K562 (cell line): ENCODE measurements around the gene VPS9D1. TPM values are rescaled to one million over a fixed set of nuclear protein-coding genes. Genes with fewer than 3 reads are reported as not detected.

Experiments used
- ATAC-seq: fragments of 200-7000 bp; cut with Tn5 transposase; 3 replicates; pipeline ENCODE4 v1.9.1; 2020; ENCODE audit warnings: moderate library complexity
- BruUV-seq: library from RNA; stranded (reverse); fragments of 400-500 nt; replicated peaks from 2 replicates; lab custom pipeline; 2021; lab: Mats Ljungman, UMichigan
- CTCF ChIA-PET: fragments of 300-600 bp; formaldehyde crosslinking; extraction: SDS; loops from one replicate; lab custom pipeline; 2021; ENCODE audit warnings: low intra/inter-chr PET ratio; lab: Yijun Ruan, JAX
- POLR2A ChIA-PET: fragments of 300-600, 350-650 bp; sonication (Branson Sonifier 250); formaldehyde crosslinking; extraction: SDS; loops from one replicate; lab custom pipeline; 2021; ENCODE audit warnings: antibody characterized with exemption, inconsistent platforms; lab: Yijun Ruan, JAX
- DNase-seq, 4 experiments: peaks; one replicate each; pipeline versions ENCODE4 v3.0.0 to v3.0.0-alpha.2; 2011 to 2018; ENCODE audit warnings: low spot score in 3 of 4, mixed read lengths in 3 of 4; ENCODE audit errors: extremely low read depth in 1 of 4
- FAIRE-seq: peaks from 2 replicates; lab custom pipeline; 2011; peaks lifted over from hg19 to GRCh38; lab: Jason Lieb, UNC
- H2AFZ ChIP-seq: 2 replicates; pipeline ENCODE4 v1.6.0; 2011; ENCODE audit warnings: low read depth, low read length, control low read depth, inconsistent platforms
- H3K27ac ChIP-seq: fragments of 200-600 bp; 3 replicates; pipeline ENCODE4 v1.8.0; 2011; ENCODE audit warnings: low read depth, mild to moderate bottlenecking, control low read depth, inconsistent platforms, low read length, moderate library complexity, mixed read lengths; ENCODE audit errors: extremely low read depth
- H3K27me3 ChIP-seq, 2 experiments: fragments of 300-600 bp in 1 of 2; 2 replicates in 1 of 2; 3 replicates in 1 of 2; pipeline versions ENCODE4 v1.6.0 to v1.8.0; 2011; ENCODE audit warnings: inconsistent platforms in 2 of 2, low read length in 2 of 2, mild to moderate bottlenecking in 1 of 2, mixed read lengths in 1 of 2, moderate library complexity in 1 of 2; ENCODE audit not compliant: control insufficient read depth in 2 of 2, insufficient read depth in 2 of 2
- H3K36me3 ChIP-seq: fragments of 300-600 bp; 3 replicates; pipeline ENCODE4 v1.8.0; 2011; ENCODE audit warnings: mild to moderate bottlenecking, low read length, inconsistent platforms; ENCODE audit not compliant: control insufficient read depth, insufficient read depth
- H3K4me1 ChIP-seq, 2 experiments: fragments of 200-600 bp in 1 of 2; replicated peaks in 1 of 2; 2 replicates in 1 of 2; 3 replicates in 1 of 2; pipeline versions ENCODE4 v1.5.1 to v1.8.0; 2011; ENCODE audit warnings: inconsistent platforms in 2 of 2, low read length in 2 of 2, mild to moderate bottlenecking in 1 of 2, mixed read lengths in 1 of 2, moderate library complexity in 1 of 2; ENCODE audit not compliant: control insufficient read depth in 2 of 2, insufficient read depth in 2 of 2
- H3K4me2 ChIP-seq: 2 replicates; pipeline ENCODE4 v1.6.1; 2011; ENCODE audit warnings: low read length, control low read depth, inconsistent platforms, mixed read lengths; ENCODE audit not compliant: insufficient read depth
- H3K4me3 ChIP-seq: fragments of 200-600 bp; sonication (generic), shearing (Covaris generic); 2 replicates; pipeline ENCODE4 v1.5.1; 2016; ENCODE audit warnings: control low read depth, inconsistent platforms
- H3K79me2 ChIP-seq: fragments of 200-600 bp; 3 replicates; pipeline ENCODE4 v1.8.0; 2011; ENCODE audit warnings: low read length, inconsistent platforms; ENCODE audit not compliant: control insufficient read depth, insufficient read depth
- H3K9ac ChIP-seq, 2 experiments: 2 replicates each; pipeline versions ENCODE4 v1.6.0 to v1.6.1; 2011; ENCODE audit warnings: low read depth in 2 of 2, low read length in 2 of 2, control low read depth in 1 of 2, inconsistent platforms in 1 of 2, mild to moderate bottlenecking in 1 of 2, mixed read lengths in 1 of 2; ENCODE audit not compliant: insufficient read depth in 1 of 2
- H3K9me1 ChIP-seq: one replicate; pipeline ENCODE4 v1.6.0; 2011; ENCODE audit warnings: inconsistent platforms, mild to moderate bottlenecking, low read length, moderate library complexity; ENCODE audit not compliant: control insufficient read depth, insufficient read depth
- H3K9me3 ChIP-seq: replicated peaks from 2 replicates; pipeline ENCODE4 v1.5.1; 2011; ENCODE audit warnings: low read depth, low read length, inconsistent platforms; ENCODE audit not compliant: control insufficient read depth, insufficient read depth
- H4K20me1 ChIP-seq: replicated peaks from 2 replicates; pipeline ENCODE4 v1.6.1; 2011; ENCODE audit warnings: low read length, inconsistent platforms, mixed read lengths; ENCODE audit not compliant: control insufficient read depth, insufficient read depth
- BRF1 ChIP-seq: IDR thresholded peaks from 3 replicates; pipeline ENCODE4 v1.6.1; 2011; ENCODE audit warnings: borderline replicate concordance, mild to moderate bottlenecking; ENCODE audit not compliant: insufficient read length; ENCODE audit errors: extremely low read depth
- DIDO1 ChIP-seq: fragments of 450-650 bp; IDR thresholded peaks from 2 replicates; pipeline ENCODE4 v1.6.1; 2016; ENCODE audit warnings: low read depth, missing biosample characterization, missing genetic modification characterization
- MAZ ChIP-seq, 2 experiments: fragments of 450-650 bp in 1 of 2; sonication (generic) in 1 of 2; formaldehyde crosslinking; IDR thresholded peaks in 1 of 2; conservative IDR thresholded peaks in 1 of 2; 2 replicates each; pipeline versions ENCODE4 v1.4.0 to v1.5.0; 2020; ENCODE audit warnings: mild to moderate bottlenecking in 1 of 2, missing genetic modification reagents in 1 of 2
- NEUROD1 ChIP-seq: fragments of 150-350 bp; IDR thresholded peaks from 2 replicates; pipeline ENCODE4 v1.6.1; 2014; ENCODE audit warnings: borderline replicate concordance, low read length, low read depth; ENCODE audit not compliant: partially characterized antibody
- SNIP1 ChIP-seq: fragments of 450-650 bp; IDR thresholded peaks from 2 replicates; pipeline ENCODE4 v1.7.1; 2017; ENCODE audit warnings: low read depth, mild to moderate bottlenecking
- ZKSCAN3 ChIP-seq: fragments of 250-450 bp; sonication (Bioruptor Pico); IDR thresholded peaks from 2 replicates; pipeline ENCODE4 v1.4.0; 2020
- ZNF121 ChIP-seq: sonication (generic); formaldehyde crosslinking; conservative IDR thresholded peaks from 2 replicates; pipeline ENCODE4 v1.8.0; 2022; ENCODE audit warnings: missing genetic modification reagents
- WGBS: fragments of 100-300 bp; shearing (Covaris generic); methylation state at CpG from one replicate; pipeline ENCODE4 v1.1.6; 2016; ENCODE audit warnings: low coverage, mixed read lengths; ENCODE audit not compliant: insufficient coverage; ENCODE audit errors: missing lambda C conversion rate; 5-methylcytosine and 5-hydroxymethylcytosine counted together
- in situ Hi-C: fragments of 300-500 bp; cut with MboI; formaldehyde crosslinking; loops from 4 replicates; pipeline ENCODE4 v1.15.0; 2018; ENCODE audit warnings: inconsistent platforms, mixed read lengths
- intact Hi-C: fragments of 100-400 bp; cut with micrococcal nuclease; formaldehyde crosslinking; loops from 2 replicates; pipeline ENCODE4 v1.14.2; 2022
- polyA plus RNA-seq, 8 experiments: library from polyadenylated mRNA; depleted of rRNA in 4 of 8; stranded (reverse) in 5 of 8; unstranded in 3 of 8; fragments of >200 nt; fragmentation: Nextera tagmentation in 2 of 8; fragmentation: Illumina TruSeq in 1 of 8; extraction: Ambion mirVana in 2 of 8; extraction: Trizol in 1 of 8; gene quantifications; 2 replicates each; pipeline versions ENCODE4 v1.2.1 to v1.2.3, GENCODE V29; 2011 to 2014; ENCODE audit warnings: inconsistent platforms in 1 of 8, missing spikeins in 1 of 8
- total RNA-seq, 7 experiments: library from RNA; depleted of rRNA in 6 of 7; stranded (reverse); fragments of >200 nt in 6 of 7; fragmentation: Illumina TruSeq in 2 of 7; extraction: Trizol in 2 of 7; gene quantifications; 2 replicates each; pipeline versions ENCODE4 v1.2.1 to v1.2.3, GENCODE V29; 2011 to 2021; ENCODE audit warnings: low replicate concordance in 1 of 7
- TF ChIP-seq, protein P1 (sequence below): fragments of 450-650 bp; IDR thresholded peaks from 2 replicates; pipeline ENCODE4 v1.6.1; 2016
- TF ChIP-seq, protein P2 (sequence below): IDR thresholded peaks from 2 replicates; pipeline ENCODE4 v1.6.1; 2011; ENCODE audit not compliant: insufficient read length; ENCODE audit errors: extremely low read depth
- TF ChIP-seq, protein P3 (sequence below): fragments of 150-350 bp; IDR thresholded peaks from 2 replicates; pipeline ENCODE4 v1.6.1; 2014; ENCODE audit warnings: low read depth, mild to moderate bottlenecking, low read length, borderline replicate concordance

Gene VPS9D1
- total and polyA plus RNA-seq, 9 of the 15 experiments (the other 6 are each of a cell fraction or from before 2014, with no cell fraction given): 0.33 to 3.1 (median 1.1) TPM

DNA sequence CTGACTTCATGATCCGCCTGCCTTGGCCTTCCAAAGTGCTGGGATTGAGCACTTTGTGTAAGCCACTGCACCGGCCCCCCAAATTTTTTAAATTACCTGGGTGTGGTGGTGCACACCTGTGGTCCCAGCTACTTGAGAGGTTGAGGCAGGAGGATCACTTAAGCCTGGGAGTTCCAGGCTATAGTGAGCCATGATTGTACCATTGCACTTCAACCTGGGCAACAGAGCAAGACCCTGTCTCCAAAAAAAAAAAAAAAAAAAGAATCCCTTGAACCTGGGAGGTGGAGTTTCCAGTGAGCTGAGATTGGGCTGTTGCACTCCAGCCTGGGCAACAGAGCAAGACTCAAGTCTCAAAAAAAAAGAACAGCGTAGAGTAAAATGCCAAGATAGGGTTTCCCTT is 15.9 kb upstream of the VPS9D1 start:
- intact Hi-C loops: no loop called here
- peak; percentile 79 for TF ChIP-seq ZNF121 (CRISPR knock-in tag)
- no peak for TF ChIP-seq SNIP1
- TF ChIP-seq, all 486 proteins: peak for 1
- in situ Hi-C loops: no loop called here
- 100% methylated on average over 3 of the region's 3 CpGs for WGBS
- no peaks in the 10 kb centered on the region for H3K9me3 ChIP-seq
- no peaks in the 10 kb centered on the region for H3K9me1 ChIP-seq
- no peak overlapping the region for H3K27ac ChIP-seq
- peaks cover 6% of the 10 kb centered on the region; the same call in 1 of the 2 replicates for H4K20me1 ChIP-seq
- peaks cover 99% of the 10 kb centered on the region for H3K36me3 ChIP-seq
- no peak overlapping the region for H3K4me2 ChIP-seq
- H3K9ac ChIP-seq: no peak overlapping the region
- H3K27me3 ChIP-seq: no peaks in the 10 kb centered on the region
- POLR2A ChIA-PET: interaction anchor here (1.1 to 5.4 kb wide), 2 partner anchors 11 to 20 kb away, joined by 3 to 37 read pairs; no protein-coding TSS in a partner anchor
- DNase-seq (no peak), FAIRE-seq (no peak), ATAC-seq (no peak)
- 0 out of 3 replicates have a peak, but pooled peaks cover 3% of the 10 kb centered on the region for H3K79me2 ChIP-seq
- H3K4me1 ChIP-seq: peaks cover 0 to 13% of the 10 kb centered on the region in 2 experiments; a peak in 1 of 5 replicates
- no peak overlapping the region for H2AFZ ChIP-seq
- no TSS peak for BruUV-seq
- CTCF ChIA-PET: no interaction called here
- no peak overlapping the region for H3K4me3 ChIP-seq

DNA sequence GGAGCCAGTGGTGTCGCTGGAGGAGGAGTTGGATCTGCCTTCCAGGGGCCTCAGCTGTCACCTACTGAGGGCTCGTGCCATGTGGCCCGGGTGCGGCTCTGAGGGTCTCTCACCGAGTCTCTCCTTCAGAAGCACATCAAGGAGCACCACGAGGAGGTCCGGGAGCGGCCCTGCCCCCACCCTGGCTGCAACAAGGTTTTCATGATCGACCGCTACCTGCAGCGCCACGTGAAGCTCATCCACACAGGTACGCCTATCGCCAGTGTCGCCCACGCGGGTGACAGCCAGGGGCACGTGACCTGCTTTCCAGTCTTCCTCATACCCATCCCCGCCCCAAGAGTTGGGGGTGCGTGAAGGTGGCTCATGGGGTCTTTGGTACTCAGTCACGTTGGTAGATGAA is 13.1 kb upstream of the VPS9D1 start:
- Histone ChIP-seq H3K4me3 (no peak overlapping the region), H3K9me1 (no peaks in the 10 kb centered on the region), H2AFZ (no peak overlapping the region), H3K27ac (no peak overlapping the region), H3K9me3 (no peaks in the 10 kb centered on the region), H3K36me3 (peaks cover 99% of the 10 kb centered on the region), H3K4me1 (peaks cover 0 to 21% of the 10 kb centered on the region in 2 experiments; a peak in 1 of 5 replicates), H3K27me3 (no peaks in the 10 kb centered on the region), H3K4me2 (no peak overlapping the region), H4K20me1 (peaks cover 6% of the 10 kb centered on the region; the same call in 1 of the 2 replicates), H3K79me2 (0 out of 3 replicates have a peak, but pooled peaks cover 3% of the 10 kb centered on the region), H3K9ac (no peak overlapping the region)
- no peak for ATAC-seq
- no peak for FAIRE-seq
- BruUV-seq: no TSS peak
- intact Hi-C loops (no loop called here), in situ Hi-C loops (no loop called here)
- 95% methylated on average over 10 of the region's 21 CpGs for WGBS
- no peak for DNase-seq
- CTCF ChIA-PET: no interaction called here
- POLR2A ChIA-PET: interaction anchor here (0.9 to 1.5 kb wide), 4 partner anchors 8 to 12 kb away, joined by 3 to 5 read pairs (median 3); no protein-coding TSS in a partner anchor
- no peak for TF ChIP-seq BRF1
- no peak for TF ChIP-seq MAZ (CRISPR knock-in tag; conservative IDR thresholded peaks at IDR 0.05 in 1 of 2, IDR thresholded peaks at IDR 0.05 in 1 of 2)
- no peak for TF ChIP-seq ZKSCAN3 (CRISPR knock-in tag)
- TF ChIP-seq, protein P1, sequence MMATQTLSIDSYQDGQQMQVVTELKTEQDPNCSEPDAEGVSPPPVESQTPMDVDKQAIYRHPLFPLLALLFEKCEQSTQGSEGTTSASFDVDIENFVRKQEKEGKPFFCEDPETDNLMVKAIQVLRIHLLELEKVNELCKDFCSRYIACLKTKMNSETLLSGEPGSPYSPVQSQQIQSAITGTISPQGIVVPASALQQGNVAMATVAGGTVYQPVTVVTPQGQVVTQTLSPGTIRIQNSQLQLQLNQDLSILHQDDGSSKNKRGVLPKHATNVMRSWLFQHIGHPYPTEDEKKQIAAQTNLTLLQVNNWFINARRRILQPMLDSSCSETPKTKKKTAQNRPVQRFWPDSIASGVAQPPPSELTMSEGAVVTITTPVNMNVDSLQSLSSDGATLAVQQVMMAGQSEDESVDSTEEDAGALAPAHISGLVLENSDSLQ: no peak
- TF ChIP-seq, protein P2, sequence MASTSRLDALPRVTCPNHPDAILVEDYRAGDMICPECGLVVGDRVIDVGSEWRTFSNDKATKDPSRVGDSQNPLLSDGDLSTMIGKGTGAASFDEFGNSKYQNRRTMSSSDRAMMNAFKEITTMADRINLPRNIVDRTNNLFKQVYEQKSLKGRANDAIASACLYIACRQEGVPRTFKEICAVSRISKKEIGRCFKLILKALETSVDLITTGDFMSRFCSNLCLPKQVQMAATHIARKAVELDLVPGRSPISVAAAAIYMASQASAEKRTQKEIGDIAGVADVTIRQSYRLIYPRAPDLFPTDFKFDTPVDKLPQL: no peak
- TF ChIP-seq, protein P3, sequence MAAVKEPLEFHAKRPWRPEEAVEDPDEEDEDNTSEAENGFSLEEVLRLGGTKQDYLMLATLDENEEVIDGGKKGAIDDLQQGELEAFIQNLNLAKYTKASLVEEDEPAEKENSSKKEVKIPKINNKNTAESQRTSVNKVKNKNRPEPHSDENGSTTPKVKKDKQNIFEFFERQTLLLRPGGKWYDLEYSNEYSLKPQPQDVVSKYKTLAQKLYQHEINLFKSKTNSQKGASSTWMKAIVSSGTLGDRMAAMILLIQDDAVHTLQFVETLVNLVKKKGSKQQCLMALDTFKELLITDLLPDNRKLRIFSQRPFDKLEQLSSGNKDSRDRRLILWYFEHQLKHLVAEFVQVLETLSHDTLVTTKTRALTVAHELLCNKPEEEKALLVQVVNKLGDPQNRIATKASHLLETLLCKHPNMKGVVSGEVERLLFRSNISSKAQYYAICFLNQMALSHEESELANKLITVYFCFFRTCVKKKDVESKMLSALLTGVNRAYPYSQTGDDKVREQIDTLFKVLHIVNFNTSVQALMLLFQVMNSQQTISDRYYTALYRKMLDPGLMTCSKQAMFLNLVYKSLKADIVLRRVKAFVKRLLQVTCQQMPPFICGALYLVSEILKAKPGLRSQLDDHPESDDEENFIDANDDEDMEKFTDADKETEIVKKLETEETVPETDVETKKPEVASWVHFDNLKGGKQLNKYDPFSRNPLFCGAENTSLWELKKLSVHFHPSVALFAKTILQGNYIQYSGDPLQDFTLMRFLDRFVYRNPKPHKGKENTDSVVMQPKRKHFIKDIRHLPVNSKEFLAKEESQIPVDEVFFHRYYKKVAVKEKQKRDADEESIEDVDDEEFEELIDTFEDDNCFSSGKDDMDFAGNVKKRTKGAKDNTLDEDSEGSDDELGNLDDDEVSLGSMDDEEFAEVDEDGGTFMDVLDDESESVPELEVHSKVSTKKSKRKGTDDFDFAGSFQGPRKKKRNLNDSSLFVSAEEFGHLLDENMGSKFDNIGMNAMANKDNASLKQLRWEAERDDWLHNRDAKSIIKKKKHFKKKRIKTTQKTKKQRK: no peak
- no peak for TF ChIP-seq DIDO1 (tag)
- TF ChIP-seq NEUROD1: no peak
